Endothelial cell of umbilical vein (primary cell): ENCODE results near the gene MAK.

Experiments
- EZH2 ChIP-seq: IDR thresholded peaks from 2 replicates; pipeline ENCODE4 v1.6.1; 2012; ENCODE audit warnings: borderline replicate concordance, low read depth, mild to moderate bottlenecking, moderate library complexity, low read length, inconsistent platforms; ENCODE audit not compliant: severe bottlenecking
- FOS ChIP-seq: IDR thresholded peaks from 2 replicates; pipeline ENCODE4 v1.6.1; 2011; ENCODE audit warnings: mild to moderate bottlenecking, low read length, moderate library complexity, borderline replicate concordance; ENCODE audit not compliant: insufficient read depth
- GATA2 ChIP-seq: IDR thresholded peaks from 2 replicates; pipeline ENCODE4 v1.7.0; 2011; ENCODE audit warnings: low read depth, mild to moderate bottlenecking, moderate library complexity, mixed read lengths, low read length; ENCODE audit not compliant: insufficient read length, insufficient read depth
- JUN ChIP-seq: IDR thresholded peaks from 2 replicates; pipeline ENCODE4 v1.6.1; 2011; ENCODE audit warnings: borderline replicate concordance, low read depth; ENCODE audit not compliant: insufficient read length, insufficient read depth
- MYC ChIP-seq: IDR thresholded peaks from one replicate; pipeline ENCODE4 v1.6.1; 2011; ENCODE audit warnings: mild to moderate bottlenecking, low read depth, low read length
- POLR2A ChIP-seq: IDR thresholded peaks from 2 replicates; pipeline ENCODE4 v1.6.1; 2012; ENCODE audit warnings: low read depth, mild to moderate bottlenecking, control low read depth, low read length
- POLR2AphosphoS5 ChIP-seq: IDR thresholded peaks from 2 replicates; pipeline ENCODE4 v1.6.1; 2012; ENCODE audit warnings: low read depth, mild to moderate bottlenecking, control low read depth, low read length, moderate library complexity; ENCODE audit not compliant: insufficient read depth
- TF ChIP-seq, protein P1 (sequence below), 2 donors: IDR thresholded peaks; 1 replicate in 1 of 2; 2 replicates in 1 of 2; pipeline ENCODE4 v1.5.1; 2011; ENCODE audit warnings: low read length in 2 of 2, mild to moderate bottlenecking in 2 of 2, moderate library complexity in 2 of 2, control low read depth in 1 of 2, inconsistent platforms in 1 of 2, low read depth in 1 of 2; ENCODE audit not compliant: insufficient read depth in 1 of 2; ENCODE audit errors: extremely low read depth in 1 of 2
- TF ChIP-seq, protein P2 (sequence below): IDR thresholded peaks from 2 replicates; pipeline ENCODE4 v1.6.1; 2011; ENCODE audit not compliant: insufficient read depth, insufficient read length

DNA sequence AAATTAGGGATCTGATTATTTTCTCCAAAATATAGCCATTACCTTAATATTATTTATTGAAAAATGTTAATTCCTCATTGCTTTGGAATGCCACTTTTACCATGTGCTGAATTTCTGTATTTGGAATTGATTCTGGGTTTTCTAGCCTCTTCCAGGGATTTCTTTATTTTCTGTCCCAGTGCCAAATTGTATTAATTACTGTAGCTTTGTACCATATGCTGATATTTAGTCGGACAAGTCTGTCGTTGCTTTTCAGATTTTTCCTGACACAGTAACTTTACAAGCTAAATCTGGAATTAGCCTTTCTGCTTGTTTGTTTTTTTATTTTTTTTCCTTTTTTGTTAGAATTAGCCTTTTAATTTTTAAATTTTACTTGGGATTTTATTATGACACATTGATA lies 101.6 kb downstream of the MAK start:
- TF ChIP-seq EZH2 (no peak), POLR2A (no peak), POLR2AphosphoS5 (no peak), GATA2 (no peak), MYC (no peak), FOS (no peak), JUN (no peak)
- TF ChIP-seq, protein P1, sequence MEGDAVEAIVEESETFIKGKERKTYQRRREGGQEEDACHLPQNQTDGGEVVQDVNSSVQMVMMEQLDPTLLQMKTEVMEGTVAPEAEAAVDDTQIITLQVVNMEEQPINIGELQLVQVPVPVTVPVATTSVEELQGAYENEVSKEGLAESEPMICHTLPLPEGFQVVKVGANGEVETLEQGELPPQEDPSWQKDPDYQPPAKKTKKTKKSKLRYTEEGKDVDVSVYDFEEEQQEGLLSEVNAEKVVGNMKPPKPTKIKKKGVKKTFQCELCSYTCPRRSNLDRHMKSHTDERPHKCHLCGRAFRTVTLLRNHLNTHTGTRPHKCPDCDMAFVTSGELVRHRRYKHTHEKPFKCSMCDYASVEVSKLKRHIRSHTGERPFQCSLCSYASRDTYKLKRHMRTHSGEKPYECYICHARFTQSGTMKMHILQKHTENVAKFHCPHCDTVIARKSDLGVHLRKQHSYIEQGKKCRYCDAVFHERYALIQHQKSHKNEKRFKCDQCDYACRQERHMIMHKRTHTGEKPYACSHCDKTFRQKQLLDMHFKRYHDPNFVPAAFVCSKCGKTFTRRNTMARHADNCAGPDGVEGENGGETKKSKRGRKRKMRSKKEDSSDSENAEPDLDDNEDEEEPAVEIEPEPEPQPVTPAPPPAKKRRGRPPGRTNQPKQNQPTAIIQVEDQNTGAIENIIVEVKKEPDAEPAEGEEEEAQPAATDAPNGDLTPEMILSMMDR (IDR thresholded peaks at IDR 0.05; ENCODE audit: extremely low read depth in 1 of 2, insufficient read depth in 1 of 2, low read depth in 1 of 2, low read length in 2 of 2) = no peak
- TF ChIP-seq, protein P2, sequence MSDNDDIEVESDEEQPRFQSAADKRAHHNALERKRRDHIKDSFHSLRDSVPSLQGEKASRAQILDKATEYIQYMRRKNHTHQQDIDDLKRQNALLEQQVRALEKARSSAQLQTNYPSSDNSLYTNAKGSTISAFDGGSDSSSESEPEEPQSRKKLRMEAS = no peak
